D341Med (cell line): ENCODE measurements around the gene BLTP3B.

ENCODE experiments used
- DNase-seq: peaks from one replicate; pipeline ENCODE4 v3.0.0; 2012; ENCODE audit warnings: low spot score

Gene BLTP3B

GRCh38 chr12:100159391-100160104, 16.9 kb upstream of the BLTP3B start:
- DNase-seq = no peak

- DNase-seq = no peak
Measured at GRCh38 chr12:100158535-100158934, 15.9 kb upstream of the BLTP3B start.

DNA sequence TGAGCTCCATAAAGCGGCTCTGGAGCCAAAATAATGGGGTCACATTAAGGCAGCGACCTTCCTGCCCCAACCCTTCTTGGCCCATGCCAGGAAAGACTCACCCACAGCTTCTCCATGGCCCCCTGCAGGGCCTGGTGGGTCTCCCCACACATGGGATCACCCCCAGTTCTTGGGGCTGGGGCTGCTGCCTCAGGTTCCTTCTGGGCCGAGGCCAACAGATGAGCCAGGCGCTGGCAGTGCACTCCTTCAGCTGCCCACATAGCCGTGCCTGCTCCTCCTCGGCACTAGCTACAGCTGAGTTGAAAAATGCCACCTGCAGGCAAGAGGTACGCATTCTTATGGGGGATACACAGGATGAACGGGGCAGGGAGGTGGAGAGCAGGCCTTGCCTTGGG, 14.8 kb upstream of the BLTP3B start:
- DNase-seq = no peak

DNA sequence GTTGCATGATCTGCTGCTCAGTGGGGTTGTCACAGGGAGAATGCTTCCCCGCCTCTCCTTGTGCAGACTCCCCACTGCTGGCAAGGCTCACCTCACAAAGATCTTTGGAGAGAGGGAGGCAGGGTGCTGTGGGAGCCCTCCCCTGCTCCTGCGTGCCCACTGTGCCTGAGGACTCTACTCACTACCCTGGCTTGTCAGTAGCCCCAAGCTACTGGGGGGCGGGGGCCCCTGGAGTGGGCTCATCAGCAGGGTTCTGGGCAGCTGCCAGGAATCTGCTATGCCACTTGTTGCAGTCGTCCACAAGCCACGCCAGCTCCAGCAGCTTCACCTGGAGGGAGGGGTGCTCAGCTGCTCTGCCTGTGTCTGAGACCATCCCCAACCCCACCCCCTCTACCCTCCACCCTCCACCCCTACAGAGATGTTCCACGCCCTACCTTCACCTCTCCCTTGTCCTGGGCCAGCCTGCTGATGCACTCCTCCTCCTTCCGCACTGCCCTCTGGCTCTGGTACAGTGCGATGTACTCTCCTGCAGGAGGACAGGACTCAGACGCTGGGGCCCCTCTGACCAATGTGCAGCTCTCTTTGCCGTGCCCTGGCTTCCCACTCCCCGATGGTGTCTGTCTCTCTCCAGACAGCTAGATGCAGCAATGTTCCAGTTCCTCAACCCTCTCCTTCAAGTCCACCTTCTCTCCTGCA, 14.2 kb upstream of the BLTP3B start:
- no peak for DNase-seq

GRCh38 chr12:100154474-100155247, 12.0 kb upstream of the BLTP3B start:
- peak; percentile 72 for DNase-seq

GRCh38 chr12:100153131-100153530, 10.5 kb upstream of the BLTP3B start:
- DNase-seq = no peak

GRCh38 chr12:100151769-100152168, 9.1 kb upstream of the BLTP3B start:
- DNase-seq = no peak

DNA sequence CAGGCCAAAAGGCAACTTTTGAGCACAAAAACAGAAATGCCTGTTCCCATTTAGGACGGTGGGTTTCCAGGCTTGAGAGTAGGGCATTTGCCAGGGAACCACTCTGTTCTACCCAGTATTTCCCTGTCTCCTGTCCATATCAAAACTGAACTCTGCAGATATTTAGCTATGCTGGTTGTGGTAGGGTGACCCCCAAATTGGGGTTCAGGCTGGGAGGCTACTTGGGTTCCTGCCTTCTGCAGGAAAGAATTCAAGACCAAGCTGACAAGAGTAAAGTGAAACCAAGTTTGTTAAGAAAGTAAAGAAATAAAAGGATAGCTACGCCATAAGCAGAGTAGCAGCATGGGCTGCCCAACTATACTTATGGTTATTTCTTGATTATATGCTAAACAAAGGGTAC, 3.6 kb upstream of the BLTP3B start:
- no peak for DNase-seq

DNA sequence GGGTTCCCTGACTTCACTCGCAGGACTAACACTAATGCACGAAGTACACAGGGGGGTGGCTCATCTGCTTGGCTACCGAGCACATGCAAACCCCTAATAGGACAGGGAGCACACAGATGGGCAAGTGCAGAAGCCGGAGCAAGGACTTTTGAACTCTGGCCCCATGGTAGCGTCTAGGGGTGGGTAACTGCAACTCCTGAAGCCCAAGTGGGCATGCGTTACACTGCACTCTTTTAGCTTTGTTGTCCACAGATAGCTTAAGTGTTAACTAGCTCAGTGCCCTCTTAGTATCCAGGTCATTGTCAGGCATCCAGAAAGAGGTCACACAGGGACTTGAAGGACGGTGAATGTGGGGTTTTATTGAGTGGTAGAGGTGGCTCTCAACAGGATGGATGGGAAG, 3.0 kb upstream of the BLTP3B start:
- DNase-seq = no peak

DNA sequence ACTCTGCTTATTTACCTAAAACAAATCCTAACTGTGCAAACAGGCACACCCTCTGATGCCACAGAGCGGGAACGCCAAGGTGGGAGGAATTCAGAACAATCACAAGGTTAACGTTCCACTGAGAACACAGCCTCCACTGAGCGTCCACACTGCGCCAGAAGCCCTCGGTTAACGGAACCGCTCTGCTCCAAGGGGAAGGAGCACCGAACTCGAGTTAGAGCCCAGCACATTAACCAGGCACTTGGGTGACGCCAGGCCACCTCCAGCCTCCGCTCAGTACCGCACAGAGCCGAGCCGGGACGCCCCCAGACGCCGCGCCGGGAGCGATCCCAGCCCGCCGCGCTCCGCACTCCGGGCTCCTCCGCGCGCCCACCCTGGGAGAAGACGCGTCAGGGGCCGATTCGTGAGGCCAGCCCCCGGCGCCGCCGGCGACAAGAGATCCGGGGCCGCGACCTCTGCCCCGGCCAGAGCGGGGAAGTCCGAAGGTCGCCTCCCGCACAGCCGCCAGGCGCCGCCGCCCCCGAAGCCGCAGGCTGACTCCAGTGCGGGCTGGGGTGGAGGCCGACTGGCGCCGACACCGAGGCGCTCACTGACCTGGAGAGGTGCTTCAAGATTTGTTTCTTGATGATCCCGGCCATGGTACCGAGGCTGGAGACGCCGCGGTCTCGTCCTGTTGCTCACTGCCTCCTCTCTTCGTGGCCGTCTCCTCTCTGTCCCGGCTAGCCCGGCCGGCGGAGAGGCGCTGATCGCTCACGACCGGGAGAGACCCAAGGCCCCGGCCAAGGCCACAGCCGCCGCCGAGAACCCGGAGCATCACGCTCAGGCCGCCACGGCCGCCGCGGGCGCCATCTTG, 450 bp downstream of the BLTP3B start:
- DNase-seq = peak; percentile 70

GRCh38 chr12:100141666-100141997, 1.0 kb downstream of the BLTP3B start:
- DNase-seq = no peak

DNA sequence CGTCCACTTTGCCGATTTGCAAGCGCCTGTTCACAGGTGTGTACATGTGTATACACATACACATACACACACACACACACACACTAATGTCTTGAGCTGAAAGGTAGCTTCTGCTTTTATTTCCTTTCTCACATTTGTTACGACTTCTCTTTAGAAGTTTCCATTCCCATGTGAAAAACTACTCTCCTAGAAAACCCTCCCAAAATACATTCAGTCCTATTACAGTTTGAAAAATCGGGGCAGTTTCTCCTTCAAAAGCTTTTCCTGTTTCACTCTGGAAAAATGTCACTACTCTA, 3.9 kb downstream of the BLTP3B start:
- no peak for DNase-seq

DNA sequence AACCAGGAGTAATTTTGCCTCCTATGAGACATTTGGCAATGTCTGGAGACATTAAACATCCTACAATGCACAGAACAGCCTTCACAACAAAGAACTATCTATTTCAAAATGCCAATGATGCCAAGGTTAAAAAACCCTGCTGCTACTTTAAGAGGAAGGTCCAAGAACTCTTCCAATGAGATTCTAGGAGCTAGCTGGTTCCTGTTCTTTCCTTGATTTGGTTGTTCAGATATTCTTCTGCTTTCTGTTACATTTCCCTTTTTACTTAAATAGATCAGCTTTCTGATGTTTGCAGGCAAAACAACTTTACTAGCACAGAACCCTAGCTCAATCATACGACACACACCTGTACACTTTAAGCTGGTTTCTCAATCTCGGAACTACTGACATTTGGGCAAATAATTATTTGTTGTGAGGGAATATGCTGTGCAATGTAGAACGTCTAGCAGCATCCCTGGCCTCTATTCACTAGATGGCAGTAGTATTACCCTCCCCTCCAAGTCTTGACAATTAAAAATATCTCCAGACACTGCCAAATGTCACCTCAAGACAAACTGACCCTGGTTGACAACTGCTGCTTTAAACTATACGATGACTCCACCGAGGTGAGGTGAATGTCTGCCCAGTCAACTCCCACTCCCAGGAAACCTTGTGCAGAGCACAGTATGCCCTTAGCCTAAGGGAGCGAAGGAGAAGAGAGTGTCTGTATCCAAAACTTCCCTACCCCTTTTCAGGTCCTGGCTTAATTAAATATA, 4.4 kb downstream of the BLTP3B start:
- peak; percentile 25 for DNase-seq

DNA sequence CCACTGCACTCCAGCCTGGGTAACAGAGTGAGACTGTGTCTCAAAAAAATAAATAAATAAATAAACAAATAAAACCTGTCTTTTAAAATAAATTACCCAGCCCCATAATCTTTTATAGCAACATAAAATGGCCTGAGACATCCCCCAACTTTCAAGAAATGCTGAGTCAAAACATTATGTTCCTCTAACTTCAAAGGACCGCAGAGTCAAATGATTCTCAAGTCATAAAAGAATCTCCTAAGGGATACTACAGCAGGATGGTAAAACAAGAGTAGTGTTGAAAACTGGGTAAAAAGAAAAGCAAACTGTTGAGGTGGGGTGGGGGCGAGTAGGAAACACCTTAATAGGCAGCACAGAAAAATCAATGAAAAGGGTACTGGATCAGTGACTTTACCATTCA, 9.5 kb downstream of the BLTP3B start:
- no peak for DNase-seq

- DNase-seq = peak; percentile 50
Measured at GRCh38 chr12:100128512-100128908, 14.2 kb downstream of the BLTP3B start.

- DNase-seq = no peak
Measured at GRCh38 chr12:100127766-100128511, 14.7 kb downstream of the BLTP3B start.

GRCh38 chr12:100123316-100124095, 19.2 kb downstream of the BLTP3B start:
- DNase-seq = no peak

DNA sequence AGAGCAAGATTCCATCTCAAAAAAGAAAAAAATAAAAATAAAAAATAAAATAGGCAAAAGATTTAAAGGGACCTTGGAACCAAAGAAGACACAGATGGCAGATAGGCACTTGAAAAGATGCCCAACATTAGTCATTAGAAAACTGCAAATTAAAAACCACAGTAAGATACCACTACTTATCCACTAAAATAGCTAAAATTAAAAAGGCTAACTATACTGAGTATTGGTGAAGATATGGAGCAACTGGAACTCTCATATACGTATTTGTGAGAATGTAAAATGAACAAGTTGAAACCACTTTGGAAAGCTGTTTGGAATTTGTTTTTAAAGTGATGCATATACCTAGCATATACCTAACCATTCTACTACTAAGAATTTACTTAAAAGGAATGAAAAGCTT, 22.3 kb downstream of the BLTP3B start:
- DNase-seq = no peak

DNA sequence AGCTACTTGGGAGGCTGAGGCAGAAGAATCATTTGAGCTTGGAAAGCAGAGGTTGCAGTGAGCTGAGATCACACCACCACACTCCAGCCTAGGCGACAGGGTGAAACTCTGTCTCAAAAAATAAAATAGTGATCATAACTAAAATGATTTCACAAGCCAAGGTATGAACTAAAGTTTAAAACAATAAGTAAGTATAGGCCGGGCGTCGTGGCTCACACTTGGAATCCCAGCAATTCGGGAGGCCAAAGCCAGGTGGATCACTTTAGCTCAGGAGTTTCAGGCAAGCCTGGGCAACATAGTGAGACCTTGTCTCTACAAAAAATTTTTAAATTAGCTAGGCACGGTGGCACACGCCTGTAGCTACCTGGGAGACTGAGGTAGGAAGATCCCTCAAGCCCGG, 27.4 kb downstream of the BLTP3B start:
- DNase-seq = no peak

DNA sequence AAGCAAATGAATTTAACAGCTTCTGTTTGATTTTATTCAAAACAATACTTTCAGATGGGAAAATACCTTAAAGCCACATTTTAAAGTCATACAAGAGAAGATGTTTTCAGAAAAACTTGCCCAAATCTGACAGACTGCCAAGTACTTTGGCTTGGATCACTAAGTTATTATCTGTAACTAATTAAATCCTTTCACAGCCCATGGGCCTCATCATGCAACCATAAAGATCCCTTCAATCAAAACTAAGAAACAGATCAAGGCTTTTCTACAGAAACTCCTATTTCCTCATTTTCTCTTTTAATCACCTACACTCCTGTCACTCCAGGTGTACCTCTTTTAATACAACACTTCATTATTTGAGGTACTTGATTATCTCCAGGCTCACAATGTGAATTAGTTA, 28.1 kb downstream of the BLTP3B start:
- no peak for DNase-seq
